Trophoblast cell (in vitro differentiated cells and primary cell): ENCODE results near the gene GARRE1.

Source experiments
- DNase-seq, 2 donors: peaks; one replicate each; pipeline ENCODE4 v3.0.0-alpha.2; 2016
- H2AFZ ChIP-seq: 2 replicates; pipeline ENCODE4 v1.6.1; 2013; ENCODE audit warnings: low read length, moderate library complexity, mild to moderate bottlenecking; ENCODE audit not compliant: insufficient read depth, poor library complexity
- H2AK5ac ChIP-seq: 2 replicates; pipeline ENCODE4 v1.6.1; 2013; ENCODE audit warnings: mild to moderate bottlenecking, low read length
- H2BK120ac ChIP-seq: 2 replicates; pipeline ENCODE4 v1.6.1; 2013; ENCODE audit warnings: low read length, mild to moderate bottlenecking, moderate library complexity; ENCODE audit not compliant: insufficient read depth, poor library complexity
- H2BK12ac ChIP-seq: 2 replicates; pipeline ENCODE4 v1.6.1; 2013; ENCODE audit warnings: mild to moderate bottlenecking, low read length, moderate library complexity
- H2BK5ac ChIP-seq: 2 replicates; pipeline ENCODE4 v1.6.1; 2013; ENCODE audit warnings: low read length, low read depth, moderate library complexity, mild to moderate bottlenecking; ENCODE audit not compliant: poor library complexity
- H3K14ac ChIP-seq: 2 replicates; pipeline ENCODE4 v1.6.1; 2013; ENCODE audit warnings: mild to moderate bottlenecking, low read length
- H3K18ac ChIP-seq: 2 replicates; pipeline ENCODE4 v1.6.1; 2013; ENCODE audit warnings: mild to moderate bottlenecking, low read length
- H3K23ac ChIP-seq: 2 replicates; pipeline ENCODE4 v1.6.1; 2013; ENCODE audit warnings: low read length
- H3K27ac ChIP-seq: 2 replicates; pipeline ENCODE4 v1.5.1; 2013; ENCODE audit warnings: low read depth, mild to moderate bottlenecking, inconsistent platforms, low read length, moderate library complexity
- H3K27me3 ChIP-seq: 2 replicates; pipeline ENCODE4 v1.6.1; 2013; ENCODE audit warnings: inconsistent platforms, mild to moderate bottlenecking, low read length, moderate library complexity; ENCODE audit not compliant: insufficient read depth
- H3K36me3 ChIP-seq, 2 experiments: 1 replicate in 1 of 2; 2 replicates in 1 of 2; pipeline ENCODE4 v1.6.1; 2013; ENCODE audit warnings: low read length in 2 of 2, mild to moderate bottlenecking in 2 of 2, moderate library complexity in 1 of 2; ENCODE audit not compliant: insufficient read depth in 2 of 2, control insufficient read depth in 1 of 2
- H3K4ac ChIP-seq: 2 replicates; pipeline ENCODE4 v1.6.1; 2013; ENCODE audit warnings: low read depth, mild to moderate bottlenecking, low read length, moderate library complexity
- H3K4me1 ChIP-seq, 2 experiments: 1 replicate in 1 of 2; 2 replicates in 1 of 2; pipeline ENCODE4 v1.6.1; 2013; ENCODE audit warnings: low read length in 2 of 2, mild to moderate bottlenecking in 2 of 2, moderate library complexity in 1 of 2; ENCODE audit not compliant: insufficient read depth in 2 of 2, control insufficient read depth in 1 of 2
- H3K4me2 ChIP-seq: 2 replicates; pipeline ENCODE4 v1.6.1; 2013; ENCODE audit warnings: inconsistent platforms, mild to moderate bottlenecking, low read length, moderate library complexity
- H3K4me3 ChIP-seq: 2 replicates; pipeline ENCODE4 v1.5.1; 2013; ENCODE audit warnings: mild to moderate bottlenecking, low read depth, low read length, inconsistent platforms
- H3K79me1 ChIP-seq: one replicate; pipeline ENCODE4 v1.6.1; 2013; ENCODE audit warnings: low read length
- H3K79me2 ChIP-seq: 2 replicates; pipeline ENCODE4 v1.6.1; 2013; ENCODE audit warnings: low read length, mild to moderate bottlenecking; ENCODE audit not compliant: control insufficient read depth, insufficient read depth, poor library complexity
- H3K9ac ChIP-seq: 2 replicates; pipeline ENCODE4 v1.6.1; 2013; ENCODE audit warnings: mild to moderate bottlenecking, low read length
- H3K9me3 ChIP-seq: 2 replicates; pipeline ENCODE4 v1.6.1; 2013; ENCODE audit warnings: low read depth, mild to moderate bottlenecking, control low read depth, inconsistent platforms, low read length; ENCODE audit not compliant: insufficient read depth
- H4K12ac ChIP-seq: 2 replicates; pipeline ENCODE4 v1.6.1; 2013; ENCODE audit warnings: low read depth, mild to moderate bottlenecking, low read length, moderate library complexity
- H4K8ac ChIP-seq: 2 replicates; pipeline ENCODE4 v1.6.1; 2013; ENCODE audit warnings: low read depth, mild to moderate bottlenecking, low read length, moderate library complexity
- H4K91ac ChIP-seq: one replicate; pipeline ENCODE4 v1.6.1; 2013; ENCODE audit warnings: low read depth, mild to moderate bottlenecking, low read length, moderate library complexity
- WGBS: extraction: QIAGEN DNeasy Blood & Tissue Kit; methylation state at CpG from one replicate; pipeline ENCODE4 v1.1.7; 2013; ENCODE audit warnings: missing lambda C conversion rate; ENCODE audit not compliant: insufficient read length, insufficient coverage; ENCODE audit errors: extremely low coverage; 5-methylcytosine and 5-hydroxymethylcytosine counted together

Gene GARRE1

GRCh38 chr19:34298891-34299520, 44.7 kb downstream of the GARRE1 start:
- Histone ChIP-seq H3K79me1 (no peaks in the 10 kb centered on the region), H3K79me2 (no peaks in the 10 kb centered on the region), H3K9ac (no peak overlapping the region), H3K4me3 (no peak overlapping the region), H4K12ac (no peak overlapping the region), H2AK5ac (no peak overlapping the region), H3K4ac (no peak overlapping the region), H4K91ac (no peak overlapping the region), H3K4me1 (no peaks in the 10 kb centered on the region), H3K27me3 (no peaks in the 10 kb centered on the region), H3K14ac (no peak overlapping the region), H2BK12ac (no peak overlapping the region), H3K23ac (no peak overlapping the region), H3K4me2 (no peak overlapping the region), H3K27ac (no peak overlapping the region), H3K18ac (no peak overlapping the region), H2BK5ac (no peak overlapping the region), H3K9me3 (no peaks in the 10 kb centered on the region), H3K36me3 (peaks cover 15 to 16% of the 10 kb centered on the region in 2 experiments), H2BK120ac (no peak overlapping the region), H2AFZ (no peak overlapping the region), H4K8ac (no peak overlapping the region)
- no CpG with 5 or more reads among the region's 10 CpGs for WGBS
- no peak for DNase-seq

DNA sequence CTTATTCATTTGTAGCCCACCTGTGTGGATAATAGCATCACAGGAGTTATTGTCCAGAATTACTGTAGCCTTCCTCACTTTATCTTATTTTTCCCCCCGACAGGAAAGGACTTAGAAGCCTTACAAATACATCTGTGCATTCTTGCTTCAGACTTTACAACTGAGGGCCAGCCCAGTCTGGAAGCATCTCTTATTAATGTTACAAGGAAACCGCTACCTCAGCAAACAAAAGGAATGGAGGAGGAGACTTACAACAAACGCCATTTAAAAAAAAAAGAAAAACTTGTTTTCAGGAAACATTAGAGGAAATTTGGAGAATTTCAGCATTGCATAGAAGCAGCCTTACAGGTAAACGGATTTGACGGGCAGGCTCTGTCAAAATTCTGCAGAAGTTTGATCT, 45.2 kb downstream of the GARRE1 start:
- WGBS, result no CpG with 5 or more reads among the region's 5 CpGs
- H3K18ac ChIP-seq, result no peak overlapping the region
- no peak overlapping the region for H2AK5ac ChIP-seq

GRCh38 chr19:34300380-34300779, 46.0 kb downstream of the GARRE1 start:
- no CpG with 5 or more reads among the region's 13 CpGs for WGBS

More for the DNA sequence above, 45.2 kb downstream of the GARRE1 start:
- Histone ChIP-seq H4K12ac (no peak overlapping the region), H3K27ac (no peak overlapping the region), H2BK120ac (no peak overlapping the region), H3K36me3 (peaks cover 15 to 20% of the 10 kb centered on the region in 2 experiments), H4K8ac (no peak overlapping the region), H3K4me3 (no peak overlapping the region), H3K23ac (no peak overlapping the region), H2BK5ac (no peak overlapping the region), H3K79me1 (no peaks in the 10 kb centered on the region), H3K9me3 (no peaks in the 10 kb centered on the region), H2BK12ac (no peak overlapping the region), H3K4ac (no peak overlapping the region), H2AFZ (no peak overlapping the region), H3K14ac (no peak overlapping the region), H3K79me2 (no peaks in the 10 kb centered on the region), H3K27me3 (no peaks in the 10 kb centered on the region), H3K9ac (no peak overlapping the region), H3K4me2 (no peak overlapping the region), H4K91ac (no peak overlapping the region), H3K4me1 (no peaks in the 10 kb centered on the region)
- no peak for DNase-seq

GRCh38 chr19:34300962-34301361, 46.6 kb downstream of the GARRE1 start:
- peaks cover 15 to 20% of the 10 kb centered on the region in 2 experiments for H3K36me3 ChIP-seq
- no peak overlapping the region for H3K14ac ChIP-seq
- WGBS, result no CpG with 5 or more reads among the region's 3 CpGs

More at GRCh38 chr19:34300380-34300779, 46.0 kb downstream of the GARRE1 start:
- Histone ChIP-seq H3K9me3 (no peaks in the 10 kb centered on the region), H2AFZ (no peak overlapping the region), H3K4me2 (no peak overlapping the region), H2BK12ac (no peak overlapping the region), H4K91ac (no peak overlapping the region), H3K36me3 (peaks cover 15 to 20% of the 10 kb centered on the region in 2 experiments), H3K23ac (no peak overlapping the region), H3K27me3 (no peaks in the 10 kb centered on the region), H3K14ac (no peak overlapping the region), H3K4me1 (peaks cover 0 to 2% of the 10 kb centered on the region in 2 experiments), H4K8ac (no peak overlapping the region), H3K79me2 (no peaks in the 10 kb centered on the region), H3K4me3 (no peak overlapping the region), H3K18ac (no peak overlapping the region), H2AK5ac (no peak overlapping the region), H3K4ac (no peak overlapping the region), H3K79me1 (no peaks in the 10 kb centered on the region), H3K9ac (no peak overlapping the region), H2BK120ac (no peak overlapping the region), H3K27ac (no peak overlapping the region), H4K12ac (no peak overlapping the region), H2BK5ac (no peak overlapping the region)
- no peak for DNase-seq

More at GRCh38 chr19:34300962-34301361, 46.6 kb downstream of the GARRE1 start:
- Histone ChIP-seq H2AK5ac (no peak overlapping the region), H3K27ac (no peak overlapping the region), H3K23ac (no peak overlapping the region), H2AFZ (no peak overlapping the region), H3K4ac (no peak overlapping the region), H2BK12ac (no peak overlapping the region), H2BK120ac (no peak overlapping the region), H3K27me3 (no peaks in the 10 kb centered on the region), H3K79me1 (no peaks in the 10 kb centered on the region), H3K4me2 (no peak overlapping the region), H3K9ac (no peak overlapping the region), H4K8ac (no peak overlapping the region), H2BK5ac (no peak overlapping the region), H3K18ac (no peak overlapping the region), H3K4me3 (no peak overlapping the region), H3K79me2 (no peaks in the 10 kb centered on the region), H3K4me1 (peaks cover 0 to 2% of the 10 kb centered on the region in 2 experiments), H3K9me3 (no peaks in the 10 kb centered on the region), H4K12ac (no peak overlapping the region), H4K91ac (no peak overlapping the region)
- no peak for DNase-seq
